Fibroblast of gingiva (primary cell): Measurements from ENCODE around the gene PLEKHA1.
A peak's percentile ranks its signal among the peaks of the same experiment; 100 is the strongest.

Experiments
- DNase-seq: peaks from one replicate; pipeline ENCODE4 v3.0.0-alpha.2; 2011; ENCODE audit warnings: low read depth

Gene PLEKHA1

GRCh38 chr10:122374237-122374858 is at the start of gene PLEKHA1:
PLEKHA1 (plus strand) TSS chr10:122374708; CDS start chr10:122393201, 18,493 bp downstream.
- DNase-seq: peak; percentile 94

DNA sequence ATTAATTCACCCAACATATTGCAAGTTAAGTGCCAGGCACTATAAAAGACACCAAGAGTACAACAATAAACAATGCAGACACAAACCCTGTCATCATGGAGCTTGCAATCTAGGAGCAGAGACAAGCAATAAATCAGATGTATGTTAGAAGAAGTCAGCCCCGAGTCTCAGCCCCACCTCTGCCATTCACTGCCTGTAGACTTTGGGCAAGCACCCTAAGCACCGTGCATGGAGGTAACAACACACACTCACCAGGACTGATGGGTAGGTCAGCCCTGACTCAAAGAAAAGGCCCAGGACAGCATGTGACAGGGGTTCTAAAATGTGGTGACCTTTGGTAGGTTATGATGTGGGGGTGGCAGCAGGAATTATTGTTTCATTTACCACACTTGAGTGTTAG is 49.3 kb upstream of the PLEKHA1 start:
- DNase-seq: no peak

GRCh38 chr10:122326385-122326784 is 48.1 kb upstream of the PLEKHA1 start:
- no peak for DNase-seq

- DNase-seq: no peak
These were observed 47.7 kb upstream of the PLEKHA1 start for GRCh38 chr10:122326806-122327205.

DNA sequence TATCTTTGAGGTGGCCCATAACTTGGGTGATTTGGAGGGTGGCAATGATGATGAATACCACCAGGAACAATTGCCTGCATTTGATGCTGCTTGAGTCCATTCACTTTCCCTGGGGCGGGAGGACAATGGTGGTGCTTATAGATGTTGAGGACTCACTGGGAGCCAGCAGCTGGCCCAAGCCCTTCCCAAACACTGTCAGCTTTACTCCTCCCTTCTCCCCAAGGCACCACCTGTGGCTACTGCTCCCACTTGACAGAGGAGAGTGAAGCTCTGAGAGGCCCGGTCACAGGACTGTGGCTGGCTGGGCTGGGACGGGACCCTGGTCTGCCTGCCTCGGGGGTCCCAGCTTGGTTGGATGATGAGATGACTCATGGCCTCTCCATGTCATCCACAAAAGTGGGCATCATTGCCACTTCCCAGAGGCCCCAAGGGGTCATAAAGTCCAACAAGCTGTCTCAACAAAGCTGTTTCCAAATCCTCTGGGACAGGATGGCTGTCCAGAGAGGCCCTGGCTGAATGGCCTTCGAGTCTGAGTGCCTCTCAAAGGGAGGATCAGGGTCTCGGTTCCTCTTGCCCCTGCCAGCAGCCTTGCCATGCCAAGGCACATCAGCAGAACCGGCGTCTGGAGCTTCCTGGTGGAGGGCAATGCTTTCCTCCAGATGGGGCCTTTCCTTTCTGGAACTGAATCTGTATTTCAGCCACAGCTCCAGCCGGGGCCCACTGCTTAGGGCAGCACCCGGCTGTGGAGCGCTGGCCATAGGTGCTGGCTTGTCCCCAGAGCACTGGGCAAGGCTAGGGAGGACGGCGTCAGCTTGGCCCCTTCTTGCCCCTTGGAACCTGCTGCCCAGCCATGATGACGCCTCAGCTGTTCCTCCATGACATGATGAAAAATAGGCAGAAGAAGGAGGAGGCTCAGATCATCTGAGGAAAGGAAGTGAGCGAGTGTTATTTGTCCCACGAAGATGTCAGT is 47.0 kb upstream of the PLEKHA1 start:
- no peak for DNase-seq

DNA sequence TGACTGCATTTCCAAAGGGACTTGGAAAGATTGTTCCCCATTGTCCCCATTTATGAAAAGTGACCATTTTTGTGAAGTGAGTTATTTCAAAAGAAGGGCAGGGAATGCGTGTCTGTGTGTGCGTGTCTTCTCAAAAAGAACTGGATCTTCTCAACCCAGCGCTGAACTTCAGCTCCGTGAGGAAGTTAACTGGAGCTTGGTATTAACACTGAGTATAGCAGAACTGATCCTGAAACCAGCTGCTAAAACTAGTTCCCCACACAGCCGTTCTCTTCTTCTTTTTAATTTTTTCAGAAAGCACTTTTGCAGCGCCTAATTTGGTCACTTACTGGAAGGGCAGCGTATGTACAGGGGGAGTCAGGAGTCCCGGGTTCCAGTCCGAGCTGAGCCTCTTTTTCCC is 45.8 kb upstream of the PLEKHA1 start:
- no peak for DNase-seq

DNA sequence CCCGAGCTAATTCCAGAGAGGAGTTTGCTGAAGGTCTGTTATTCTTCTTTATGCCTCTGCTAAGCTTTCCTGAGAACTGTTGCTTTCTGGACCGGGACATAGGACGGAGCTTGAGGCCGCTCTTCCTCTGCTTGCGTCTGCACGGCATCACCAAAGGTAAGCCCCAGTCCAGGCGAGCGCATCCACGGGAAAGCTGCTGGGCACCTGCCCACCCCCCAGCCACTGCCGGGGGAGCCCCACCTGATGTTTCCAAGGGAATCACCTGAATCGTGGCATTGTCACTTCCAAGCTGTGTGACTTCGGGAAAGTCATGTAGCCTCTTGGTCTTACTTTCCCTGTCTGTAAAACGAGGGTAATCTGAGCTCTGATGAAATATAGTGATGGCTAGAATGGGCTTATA is 45.1 kb upstream of the PLEKHA1 start:
- DNase-seq: no peak

DNA sequence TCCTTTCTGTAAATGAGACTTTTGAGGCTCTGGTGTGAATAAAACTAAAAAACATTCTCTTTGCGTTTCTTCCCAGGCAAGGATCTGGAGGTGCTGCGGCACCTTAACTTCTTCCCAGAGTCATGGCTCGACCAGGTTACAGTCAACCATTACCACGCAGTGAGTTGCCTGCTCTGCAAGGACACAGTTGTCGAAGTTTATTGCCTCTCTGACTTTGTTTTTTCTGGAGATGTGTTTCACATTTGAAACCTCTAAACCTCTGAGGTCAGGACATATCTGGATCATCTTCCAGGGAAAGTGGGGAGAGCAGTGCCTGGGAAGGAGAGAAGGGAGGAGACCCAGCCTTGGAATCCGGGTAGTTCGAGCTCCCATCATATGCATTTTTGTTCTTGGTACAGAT is 43.4 kb upstream of the PLEKHA1 start:
- no peak for DNase-seq

DNA sequence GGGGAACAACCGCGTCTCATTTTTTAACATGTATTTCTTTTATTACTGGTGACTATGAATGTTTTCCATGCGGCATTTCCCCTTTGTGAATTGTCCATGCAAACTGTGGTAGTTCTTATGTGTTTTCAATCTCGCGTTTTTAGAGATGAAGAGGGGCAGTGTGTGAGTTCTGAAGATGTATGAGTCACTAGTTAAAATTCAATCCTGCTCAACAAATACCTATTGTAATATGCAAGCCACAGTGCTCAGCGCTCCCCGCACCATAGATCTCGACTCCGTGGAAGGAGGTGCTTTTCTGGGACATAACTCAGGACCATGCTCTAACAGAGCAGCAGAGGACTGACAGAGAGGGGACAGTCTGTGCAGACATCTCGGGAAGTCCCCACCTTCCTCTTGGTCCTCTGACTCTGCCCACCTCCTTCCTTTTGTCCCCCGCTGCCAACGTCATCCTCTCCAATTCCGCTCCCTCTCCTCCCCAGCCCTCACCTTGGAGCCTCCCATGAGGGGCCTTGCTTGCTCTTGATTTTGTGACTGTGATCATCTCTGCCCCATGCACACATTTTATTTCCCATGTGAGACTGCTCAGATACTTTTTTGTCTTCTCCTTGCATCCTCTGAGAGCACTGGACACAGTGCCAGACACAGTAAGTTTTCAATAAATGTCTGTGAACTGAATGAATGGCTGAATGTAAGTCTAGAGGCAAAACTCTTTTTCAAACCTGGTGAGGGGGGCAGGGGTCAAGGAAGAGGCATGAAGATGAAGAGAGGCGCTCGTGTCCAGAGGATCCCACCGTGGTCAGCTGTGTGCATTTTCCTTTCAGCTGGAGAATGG is 42.7 kb upstream of the PLEKHA1 start:
- DNase-seq: no peak

DNA sequence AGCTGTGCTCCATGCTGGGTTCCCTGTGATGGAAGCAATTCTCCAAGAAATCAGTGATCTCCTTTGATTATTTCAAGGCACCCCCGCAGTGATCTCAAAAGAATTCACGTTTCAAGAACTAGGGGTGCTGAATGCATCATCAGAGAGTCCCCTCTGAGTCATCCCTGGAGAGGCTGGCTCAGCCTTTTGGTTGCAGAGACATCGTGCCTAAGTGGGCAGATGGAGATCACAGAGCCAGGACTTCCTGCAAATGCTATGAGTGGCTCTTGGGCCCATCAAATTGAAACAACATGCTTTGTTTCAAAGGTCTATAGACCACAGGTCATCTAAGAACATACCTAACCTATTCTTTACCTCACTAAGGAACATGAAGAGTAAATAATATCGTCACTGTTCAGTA is 41.5 kb upstream of the PLEKHA1 start:
- no peak for DNase-seq

DNA sequence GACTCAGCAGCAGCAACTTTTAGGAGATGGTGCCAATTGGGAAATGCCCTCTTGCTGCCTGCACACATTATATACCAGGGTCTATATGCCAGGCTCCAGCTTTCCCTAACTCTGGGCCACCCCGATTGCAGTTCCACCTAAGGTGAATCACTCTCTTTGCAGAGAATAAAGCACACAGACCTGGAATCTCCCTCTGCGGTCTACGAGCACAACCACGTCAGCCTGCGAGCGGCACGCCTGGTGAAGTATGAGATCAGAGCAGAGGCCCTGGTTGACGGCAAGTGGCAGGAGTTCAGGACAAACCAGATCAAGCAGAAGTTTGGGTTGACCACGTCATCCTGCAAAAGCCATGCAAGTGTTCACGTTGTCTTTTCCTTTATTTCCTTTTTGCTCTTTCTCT is 38.2 kb upstream of the PLEKHA1 start:
- no peak for DNase-seq

GRCh38 chr10:122336961-122337360 is 37.5 kb upstream of the PLEKHA1 start:
- no peak for DNase-seq

- no peak for DNase-seq
These were observed 35.7 kb upstream of the PLEKHA1 start for GRCh38 chr10:122338609-122339441.

DNA sequence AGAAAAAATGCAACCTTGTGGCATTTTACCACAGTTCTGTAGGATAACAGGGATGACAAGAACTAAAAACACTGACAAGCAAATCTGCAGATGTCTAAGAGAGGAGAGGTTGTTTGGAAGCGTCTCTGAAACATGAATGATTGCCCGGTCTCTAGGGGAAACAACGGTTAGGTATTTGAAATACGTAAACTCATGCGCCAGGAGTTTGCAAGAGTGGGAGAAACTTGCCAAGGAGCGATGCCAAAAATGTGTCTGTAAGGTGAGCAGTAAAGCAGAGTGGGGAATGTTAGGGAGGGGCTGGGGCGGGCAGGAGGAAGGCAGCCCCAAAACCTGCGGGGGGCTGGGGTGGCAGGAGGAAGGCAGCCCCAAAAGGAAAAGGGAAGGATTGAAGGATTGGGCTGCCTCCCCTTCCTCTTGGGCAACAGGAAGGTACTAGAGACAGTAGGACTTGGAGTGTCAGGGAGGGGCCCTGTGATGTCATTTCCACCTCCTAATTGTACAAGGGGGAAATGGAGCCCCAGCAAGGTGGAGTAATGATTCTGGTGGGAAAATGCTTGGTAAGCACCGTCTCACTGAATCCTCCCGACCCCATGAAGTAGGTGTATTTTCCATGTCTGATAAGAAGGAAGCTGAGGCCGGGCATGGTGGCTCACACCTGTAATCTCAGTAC is 33.2 kb upstream of the PLEKHA1 start:
- no peak for DNase-seq

- peak; percentile 64 for DNase-seq
These were observed 32.0 kb upstream of the PLEKHA1 start for GRCh38 chr10:122342293-122343134.

GRCh38 chr10:122343135-122343800 is 31.2 kb upstream of the PLEKHA1 start:
- DNase-seq: no peak

GRCh38 chr10:122343936-122344335 is 30.6 kb upstream of the PLEKHA1 start:
- DNase-seq: no peak

DNA sequence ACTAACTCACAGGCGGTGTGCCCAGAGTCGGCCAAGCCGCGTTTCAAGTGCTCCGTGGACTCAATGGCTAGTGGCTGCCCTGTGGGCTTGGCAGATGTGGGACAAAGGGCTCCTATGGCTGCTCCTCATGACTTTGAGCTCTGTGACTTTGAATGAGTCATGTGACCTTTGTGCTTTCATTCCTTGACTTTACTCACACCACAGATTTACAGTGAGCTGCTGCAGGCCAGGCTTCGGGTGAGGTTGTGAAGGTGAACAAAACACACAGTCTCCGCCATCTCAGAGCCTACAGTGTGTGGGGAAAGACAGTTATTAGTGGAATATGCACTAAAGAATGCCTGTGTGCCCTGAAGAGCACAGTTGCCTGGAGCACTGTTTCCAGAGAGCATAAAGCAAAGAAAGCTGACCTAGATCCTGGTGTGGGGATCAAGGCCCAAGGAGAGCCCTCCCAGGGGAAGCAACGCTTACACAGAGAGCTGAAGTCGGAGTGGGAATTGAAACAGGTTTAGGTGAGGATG is 29.7 kb upstream of the PLEKHA1 start:
- peak; percentile 21 for DNase-seq

GRCh38 chr10:122346326-122346950 is 28.1 kb upstream of the PLEKHA1 start:
- DNase-seq: no peak
